Fibroblast of pulmonary artery (primary cell): ENCODE data around the gene MPP1.
A peak's percentile ranks its signal among the peaks of the same experiment; 100 is the strongest.

Experiments
- DNase-seq: peaks from one replicate; pipeline ENCODE4 v3.0.0-alpha.2; 2010; ENCODE audit warnings: low read depth
- H3K4me3 ChIP-seq: replicated peaks from 2 replicates; pipeline ENCODE4 v1.5.1; 2011; ENCODE audit warnings: low read depth, mild to moderate bottlenecking, control low read depth, low read length, moderate library complexity
- TF ChIP-seq, protein P1 (sequence below): IDR thresholded peaks from 2 replicates; pipeline ENCODE4 v1.5.1; 2011; ENCODE audit warnings: mild to moderate bottlenecking, control low read depth, low read length, inconsistent platforms; ENCODE audit errors: missing control alignments

Gene MPP1

DNA sequence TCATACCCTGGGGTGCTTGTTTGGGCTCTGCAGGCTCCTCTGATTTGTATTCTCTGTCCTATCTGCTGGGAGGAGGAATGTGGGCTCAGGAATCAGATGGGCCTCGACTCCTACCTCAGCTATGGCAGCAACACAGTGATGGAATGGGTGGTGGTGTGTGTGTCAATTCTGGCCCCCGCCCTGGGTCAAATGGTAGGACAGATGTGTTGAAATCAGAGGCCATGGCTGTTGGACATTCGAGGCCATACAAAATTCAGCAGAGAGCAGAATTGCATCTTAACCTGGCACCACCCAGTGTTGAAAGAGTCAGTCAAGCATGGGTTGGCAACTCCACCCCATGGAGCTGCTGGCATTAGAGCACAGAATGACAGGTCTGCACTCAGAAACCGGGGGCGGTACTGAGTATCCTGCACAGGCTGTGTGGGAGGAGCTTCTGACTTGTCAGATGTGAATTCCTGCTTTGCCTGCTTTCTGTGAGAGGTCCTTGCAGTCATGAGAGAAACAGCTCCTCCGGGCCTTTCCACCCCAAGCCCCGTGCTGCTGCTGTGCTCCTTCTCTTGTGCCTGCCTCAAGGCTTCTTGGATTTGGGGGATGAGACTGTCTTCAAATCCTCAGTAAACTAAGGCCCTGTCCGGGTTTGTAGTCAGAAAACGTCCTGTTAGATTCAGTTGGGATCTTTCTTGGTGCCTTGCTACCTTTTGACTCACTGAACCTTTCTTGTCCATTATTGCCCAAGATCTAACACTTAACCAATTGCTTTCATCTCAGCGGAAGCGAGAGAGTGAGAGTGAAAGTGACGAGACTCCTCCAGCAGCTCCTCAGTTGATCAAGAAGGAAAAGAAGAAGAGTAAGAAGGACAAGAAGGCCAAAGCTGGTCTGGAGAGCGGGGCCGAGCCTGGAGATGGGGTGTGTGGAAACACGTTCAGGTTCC, 29.6 kb downstream of the MPP1 start:
- no peak overlapping the region for H3K4me3 ChIP-seq
- TF ChIP-seq, protein P1, sequence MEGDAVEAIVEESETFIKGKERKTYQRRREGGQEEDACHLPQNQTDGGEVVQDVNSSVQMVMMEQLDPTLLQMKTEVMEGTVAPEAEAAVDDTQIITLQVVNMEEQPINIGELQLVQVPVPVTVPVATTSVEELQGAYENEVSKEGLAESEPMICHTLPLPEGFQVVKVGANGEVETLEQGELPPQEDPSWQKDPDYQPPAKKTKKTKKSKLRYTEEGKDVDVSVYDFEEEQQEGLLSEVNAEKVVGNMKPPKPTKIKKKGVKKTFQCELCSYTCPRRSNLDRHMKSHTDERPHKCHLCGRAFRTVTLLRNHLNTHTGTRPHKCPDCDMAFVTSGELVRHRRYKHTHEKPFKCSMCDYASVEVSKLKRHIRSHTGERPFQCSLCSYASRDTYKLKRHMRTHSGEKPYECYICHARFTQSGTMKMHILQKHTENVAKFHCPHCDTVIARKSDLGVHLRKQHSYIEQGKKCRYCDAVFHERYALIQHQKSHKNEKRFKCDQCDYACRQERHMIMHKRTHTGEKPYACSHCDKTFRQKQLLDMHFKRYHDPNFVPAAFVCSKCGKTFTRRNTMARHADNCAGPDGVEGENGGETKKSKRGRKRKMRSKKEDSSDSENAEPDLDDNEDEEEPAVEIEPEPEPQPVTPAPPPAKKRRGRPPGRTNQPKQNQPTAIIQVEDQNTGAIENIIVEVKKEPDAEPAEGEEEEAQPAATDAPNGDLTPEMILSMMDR = no peak
- DNase-seq = peak; percentile 29

DNA sequence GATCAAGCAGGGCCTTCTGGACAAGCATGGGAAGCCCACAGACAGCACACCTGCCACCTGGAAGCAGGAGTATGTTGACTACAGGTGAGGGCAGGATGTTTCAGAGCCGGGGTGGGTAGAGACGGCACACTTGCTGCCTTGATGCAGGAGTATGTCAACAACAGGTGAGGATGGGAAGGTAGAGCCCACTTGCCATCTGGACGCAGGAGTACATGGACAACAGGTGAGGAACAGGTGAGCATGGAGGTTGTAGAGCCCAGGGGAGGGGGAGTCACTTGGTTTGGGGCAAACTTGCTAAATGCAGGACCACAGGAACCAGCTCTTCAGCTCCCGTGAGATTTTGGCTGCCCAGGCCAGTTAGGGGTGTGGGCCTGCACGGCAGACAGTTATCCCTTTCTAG, 30.7 kb downstream of the MPP1 start:
- DNase-seq = no peak
- H3K4me3 ChIP-seq = no peak overlapping the region
- TF ChIP-seq, protein P1 = no peak

DNA sequence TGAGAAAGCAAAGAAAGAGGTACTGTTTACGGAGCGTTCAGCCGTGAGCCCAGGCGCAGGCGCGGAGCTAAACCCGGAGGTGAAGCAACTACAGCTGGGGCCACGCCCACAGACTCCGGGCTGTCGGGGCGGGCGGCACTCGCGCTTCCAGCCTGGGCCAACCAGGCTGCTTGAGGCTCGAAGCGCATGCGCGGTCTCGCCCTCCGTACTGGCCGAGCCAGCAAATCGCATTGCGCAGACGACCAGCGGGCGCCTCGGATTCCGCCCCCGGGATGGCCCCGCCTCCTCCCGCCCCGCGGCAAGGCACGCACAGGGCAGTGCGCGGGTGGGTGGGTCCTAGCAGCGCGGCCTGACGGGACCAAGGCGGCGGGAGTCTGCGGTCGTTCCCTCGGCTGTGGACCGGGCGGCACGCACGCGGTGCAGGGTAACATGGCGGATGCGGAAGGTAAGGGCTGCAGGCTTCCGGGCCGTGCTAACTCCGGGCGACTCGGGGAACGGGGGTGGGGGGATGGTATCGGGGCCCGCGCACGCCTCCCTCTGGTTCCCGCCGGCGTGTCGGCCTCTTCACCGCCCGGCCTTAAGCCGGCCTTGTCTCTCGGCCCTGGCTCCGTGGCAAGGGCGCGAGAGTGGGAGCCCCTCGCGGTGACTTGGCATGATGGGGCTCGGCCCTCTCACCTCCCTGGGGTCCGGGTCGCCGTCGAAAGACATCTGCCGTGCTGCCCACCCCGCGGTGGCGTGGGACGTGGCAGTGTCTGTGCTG, 42.6 kb downstream of the MPP1 start, which contains the start of gene DKC1:
TSS of gene DKC1 (plus strand) at position 328 of the 760 bp plus-strand sequence. CDS start at position 430, 102 bp downstream.
- DNase-seq = peak; percentile 96
- TF ChIP-seq, protein P1 = no peak
- H3K4me3 ChIP-seq = peak within 1 kb of the TSS; percentile 69

DNA sequence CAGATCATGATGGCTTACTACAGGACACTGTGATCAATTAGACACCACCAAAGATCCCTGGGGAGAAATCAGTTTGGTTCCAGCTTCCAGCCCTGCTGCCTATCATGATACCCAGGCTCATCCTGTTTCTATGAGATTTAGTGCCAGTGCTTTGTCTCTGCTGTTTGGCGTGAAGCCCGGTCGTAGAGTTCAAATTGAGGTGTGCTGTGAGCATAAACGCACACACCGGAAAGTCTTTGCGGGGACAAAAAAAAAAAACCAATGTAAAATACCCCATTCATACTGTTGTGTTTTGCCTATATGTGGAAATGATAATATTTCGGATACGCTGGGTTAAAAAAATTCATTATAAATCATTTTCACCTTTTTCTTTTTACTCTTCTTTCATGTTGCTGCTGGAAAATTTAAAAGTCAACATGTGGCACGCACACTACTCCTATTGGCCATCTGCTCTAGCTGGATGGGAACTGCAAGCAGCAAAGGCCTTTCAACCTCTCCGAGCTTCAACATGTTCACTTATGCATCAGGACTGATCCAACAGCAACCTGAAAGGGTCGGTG, 43.2 kb downstream of the MPP1 start:
- peak overlapping the region; percentile 69 for H3K4me3 ChIP-seq
- DNase-seq = no peak
- TF ChIP-seq, protein P1 = no peak

DNA sequence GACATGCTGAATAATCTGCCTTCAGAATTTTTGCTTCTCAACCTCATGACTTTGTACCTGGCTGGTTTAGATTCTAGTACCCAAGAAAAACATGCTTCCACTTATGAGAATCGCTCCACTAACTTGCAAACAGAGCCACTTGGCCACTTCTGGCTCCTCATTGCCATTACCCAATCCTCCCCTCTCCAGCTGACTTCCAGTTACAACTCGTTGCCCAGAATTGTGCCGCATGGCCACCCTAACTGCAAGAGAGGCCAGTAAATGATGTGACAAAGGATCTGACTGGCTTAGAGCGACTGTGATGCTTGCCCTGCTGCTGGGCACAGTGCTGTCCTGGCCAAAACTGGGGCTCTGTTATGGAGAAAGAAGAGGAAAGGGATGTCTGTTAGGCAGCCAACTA, 46.6 kb downstream of the MPP1 start:
- no peak overlapping the region for H3K4me3 ChIP-seq
- no peak for DNase-seq
- TF ChIP-seq, protein P1 = no peak

DNA sequence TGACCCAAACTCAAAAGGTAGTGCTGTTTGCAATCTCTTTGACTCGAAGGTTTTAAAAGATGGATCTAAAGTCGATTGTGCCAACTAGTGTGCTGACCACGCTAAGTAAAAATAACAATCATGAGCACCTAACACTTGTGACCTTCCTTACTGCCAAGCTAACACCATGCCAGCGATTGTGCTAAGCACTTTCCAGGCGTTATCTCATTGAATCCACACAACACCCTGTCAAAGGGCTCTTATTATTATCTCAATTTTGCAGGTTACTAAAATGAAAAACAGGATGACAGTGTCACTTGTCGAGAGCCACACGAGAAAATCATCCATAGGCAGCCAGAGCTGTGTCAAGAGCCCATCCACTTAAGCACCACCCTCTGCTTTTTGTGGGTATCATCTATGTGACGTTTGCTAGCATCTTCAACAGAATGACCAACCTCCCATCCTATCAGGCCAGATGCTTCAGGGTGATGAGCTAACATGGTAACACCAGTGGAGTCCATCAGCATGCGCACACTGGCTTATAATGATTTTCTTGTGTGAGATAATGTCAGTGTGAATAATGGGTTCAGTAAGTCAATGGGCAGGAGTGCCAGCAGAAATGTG, 53.5 kb downstream of the MPP1 start:
- H3K4me3 ChIP-seq = no peak overlapping the region
- no peak for DNase-seq
- TF ChIP-seq, protein P1 = no peak
